ENCODE results near the gene RAB24.

Gene RAB24

DNA sequence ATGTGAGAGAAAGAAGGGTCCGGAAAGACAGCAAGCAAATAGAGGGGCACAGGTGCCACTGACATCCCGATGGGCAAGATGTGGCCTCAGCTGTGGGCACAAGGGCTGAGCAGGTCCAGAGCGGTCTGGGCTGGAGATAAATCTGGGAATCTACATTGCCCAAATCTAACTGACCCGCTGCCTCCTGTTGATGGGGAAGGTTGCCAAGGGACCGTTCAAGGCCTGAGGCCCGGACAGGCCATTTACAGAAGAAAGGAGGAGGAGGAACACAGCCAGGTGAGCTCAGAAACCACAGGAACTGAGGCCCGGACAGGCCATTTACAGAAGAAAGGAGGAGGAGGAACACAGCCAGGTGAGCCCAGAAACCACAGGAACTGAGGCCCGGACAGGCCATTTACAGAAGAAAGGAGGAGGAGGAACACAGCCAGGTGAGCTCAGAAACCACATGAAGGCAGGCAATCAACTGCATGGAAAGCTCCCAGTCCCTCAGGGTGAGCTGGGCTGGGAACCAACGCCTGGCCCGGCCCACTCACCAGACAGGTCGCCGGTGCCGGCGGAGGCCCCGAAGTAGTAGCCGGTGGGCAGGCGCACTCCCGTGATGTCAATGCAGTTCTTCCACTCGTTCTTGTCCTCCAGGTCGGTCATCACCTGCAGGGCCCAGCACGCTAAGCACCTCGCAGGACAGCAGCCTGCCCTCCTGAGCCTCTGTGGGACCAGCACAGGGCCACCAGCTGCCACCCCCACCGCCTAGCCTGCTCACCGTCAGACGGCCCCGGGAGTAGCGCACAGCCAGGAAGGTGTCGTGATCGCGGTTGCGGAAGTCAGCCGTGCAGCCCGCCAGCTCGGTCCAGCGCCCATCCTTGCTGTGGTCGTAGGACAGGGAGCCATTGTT lies 33.3 kb upstream of the RAB24 start:
- TF ChIP-seq, protein P1, sequence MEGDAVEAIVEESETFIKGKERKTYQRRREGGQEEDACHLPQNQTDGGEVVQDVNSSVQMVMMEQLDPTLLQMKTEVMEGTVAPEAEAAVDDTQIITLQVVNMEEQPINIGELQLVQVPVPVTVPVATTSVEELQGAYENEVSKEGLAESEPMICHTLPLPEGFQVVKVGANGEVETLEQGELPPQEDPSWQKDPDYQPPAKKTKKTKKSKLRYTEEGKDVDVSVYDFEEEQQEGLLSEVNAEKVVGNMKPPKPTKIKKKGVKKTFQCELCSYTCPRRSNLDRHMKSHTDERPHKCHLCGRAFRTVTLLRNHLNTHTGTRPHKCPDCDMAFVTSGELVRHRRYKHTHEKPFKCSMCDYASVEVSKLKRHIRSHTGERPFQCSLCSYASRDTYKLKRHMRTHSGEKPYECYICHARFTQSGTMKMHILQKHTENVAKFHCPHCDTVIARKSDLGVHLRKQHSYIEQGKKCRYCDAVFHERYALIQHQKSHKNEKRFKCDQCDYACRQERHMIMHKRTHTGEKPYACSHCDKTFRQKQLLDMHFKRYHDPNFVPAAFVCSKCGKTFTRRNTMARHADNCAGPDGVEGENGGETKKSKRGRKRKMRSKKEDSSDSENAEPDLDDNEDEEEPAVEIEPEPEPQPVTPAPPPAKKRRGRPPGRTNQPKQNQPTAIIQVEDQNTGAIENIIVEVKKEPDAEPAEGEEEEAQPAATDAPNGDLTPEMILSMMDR (IDR thresholded peaks at IDR 0.05; ENCODE audit: control insufficient read depth, insufficient read depth, low read depth, low read length, missing control alignments) = no peak
- no peak overlapping the region for H3K4me3 ChIP-seq (ENCODE audit: control insufficient read depth, low read depth, low read length)
- no peak for DNase-seq (ENCODE audit: low read depth)

DNA sequence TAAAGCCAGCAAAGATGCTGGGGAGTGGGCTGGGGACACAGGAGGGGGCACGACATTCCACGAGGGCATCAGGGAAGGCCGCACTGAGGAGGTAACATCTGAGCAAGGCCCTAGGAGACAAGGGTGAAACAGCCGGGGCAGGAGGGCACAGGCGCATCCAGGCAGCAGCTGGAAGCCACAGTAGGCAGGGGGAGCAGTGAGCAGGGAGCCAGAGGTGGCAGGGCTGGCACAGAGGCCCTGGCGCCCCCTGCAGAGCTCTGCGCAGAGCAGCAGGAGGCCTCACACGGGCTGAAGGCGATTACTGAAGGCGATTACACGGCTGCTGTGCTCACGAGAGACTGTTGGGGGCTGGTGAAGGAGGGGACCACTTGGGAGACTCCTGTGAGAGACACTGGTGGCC lies 32.6 kb upstream of the RAB24 start:
- H3K4me3 ChIP-seq (ENCODE audit: control insufficient read depth, low read depth, low read length) = no peak overlapping the region
- DNase-seq (ENCODE audit: low read depth) = no peak
- TF ChIP-seq, protein P1 (IDR thresholded peaks at IDR 0.05; ENCODE audit: control insufficient read depth, insufficient read depth, low read depth, low read length, missing control alignments) = peak; percentile 28

DNA sequence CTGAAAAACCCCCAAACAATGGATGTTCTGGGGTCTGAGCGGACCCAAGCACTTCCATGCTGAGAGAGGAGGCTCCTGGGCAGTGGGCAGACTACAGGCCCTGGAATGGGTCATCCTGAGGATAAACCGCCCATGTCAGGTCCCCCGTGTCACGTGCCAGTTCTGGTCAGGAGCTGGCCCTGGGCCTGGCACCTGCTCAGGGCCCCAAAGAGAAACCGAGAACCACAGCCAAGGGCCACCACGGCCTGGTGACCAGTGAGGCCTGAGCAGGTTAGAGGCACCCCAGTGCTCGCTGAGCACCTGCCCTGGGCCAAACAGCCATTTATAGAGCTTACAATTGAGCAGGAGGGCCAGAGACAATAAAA lies 32.2 kb upstream of the RAB24 start:
- TF ChIP-seq, protein P1 (IDR thresholded peaks at IDR 0.05; ENCODE audit: control insufficient read depth, insufficient read depth, low read depth, low read length, missing control alignments) = no peak
- H3K4me3 ChIP-seq (ENCODE audit: control insufficient read depth, low read depth, low read length) = no peak overlapping the region
- no peak for DNase-seq (ENCODE audit: low read depth)

DNA sequence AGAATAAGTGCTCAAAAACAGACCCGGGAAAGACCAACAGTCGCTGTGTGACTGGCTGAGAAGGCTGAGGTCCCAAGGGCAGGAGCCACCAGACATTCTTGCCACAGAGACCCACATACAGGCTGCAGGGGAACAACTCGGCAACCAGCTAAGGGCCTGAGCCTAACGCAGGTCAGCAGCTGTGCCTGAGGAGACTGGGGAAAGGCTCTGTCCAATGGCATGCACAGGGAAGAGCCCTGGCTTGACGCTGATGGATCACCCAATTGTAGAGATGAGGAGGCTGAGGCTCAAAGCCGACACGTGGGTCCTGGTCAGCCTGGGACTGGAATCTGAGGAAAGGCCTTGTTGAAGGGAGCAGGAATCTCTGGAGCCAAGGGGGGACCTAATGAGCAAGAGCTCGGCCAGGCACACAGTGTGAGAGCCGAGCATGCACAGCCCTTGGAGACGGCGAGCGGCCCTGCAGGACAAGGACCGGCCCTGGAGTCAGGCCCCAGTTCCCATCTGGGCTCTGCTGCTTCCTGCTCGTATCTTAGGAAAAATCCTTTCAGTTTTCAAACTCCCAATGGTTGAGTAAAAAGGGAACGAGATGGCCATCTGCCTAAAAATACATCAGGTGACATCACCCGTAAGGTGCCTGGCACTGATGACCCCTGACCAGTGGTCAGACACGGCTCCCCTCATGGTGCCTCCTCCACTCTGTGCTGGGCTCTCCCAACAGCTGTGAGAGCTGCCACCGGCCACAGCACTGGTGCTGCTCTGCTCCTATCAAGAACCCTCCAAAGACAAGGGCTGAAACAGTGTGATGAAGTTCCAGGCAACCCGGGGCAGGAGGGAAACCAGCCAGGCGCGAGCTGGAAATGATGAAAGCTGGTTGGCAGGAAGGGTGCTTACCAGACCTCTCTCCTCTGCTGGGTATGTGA lies 31.5 kb upstream of the RAB24 start:
- TF ChIP-seq, protein P1 (IDR thresholded peaks at IDR 0.05; ENCODE audit: control insufficient read depth, insufficient read depth, low read depth, low read length, missing control alignments) = no peak
- DNase-seq (ENCODE audit: low read depth) = no peak
- H3K4me3 ChIP-seq (ENCODE audit: control insufficient read depth, low read depth, low read length) = no peak overlapping the region

DNA sequence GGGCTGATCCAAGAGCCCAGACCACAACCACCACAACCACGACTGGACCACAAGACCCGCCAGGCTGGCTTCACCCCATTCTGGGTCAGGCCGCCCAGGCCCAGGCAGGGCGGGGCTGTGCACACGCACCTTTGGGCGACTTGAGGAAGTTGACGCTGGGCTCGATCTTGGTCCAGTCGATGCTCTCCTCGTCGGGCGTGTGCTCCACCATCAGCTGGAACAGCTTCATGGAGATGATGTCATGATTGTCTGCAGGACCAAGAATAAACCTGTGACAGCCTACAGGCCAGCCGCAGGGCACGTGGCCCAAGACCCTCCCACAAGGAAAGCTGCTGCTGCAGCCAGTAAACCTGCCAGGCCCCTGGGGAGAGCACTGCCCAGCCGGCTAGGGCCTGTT lies 30.6 kb upstream of the RAB24 start:
- no peak overlapping the region for H3K4me3 ChIP-seq (ENCODE audit: control insufficient read depth, low read depth, low read length)
- no peak for DNase-seq (ENCODE audit: low read depth)
- TF ChIP-seq, protein P1 (IDR thresholded peaks at IDR 0.05; ENCODE audit: control insufficient read depth, insufficient read depth, low read depth, low read length, missing control alignments) = no peak

DNA sequence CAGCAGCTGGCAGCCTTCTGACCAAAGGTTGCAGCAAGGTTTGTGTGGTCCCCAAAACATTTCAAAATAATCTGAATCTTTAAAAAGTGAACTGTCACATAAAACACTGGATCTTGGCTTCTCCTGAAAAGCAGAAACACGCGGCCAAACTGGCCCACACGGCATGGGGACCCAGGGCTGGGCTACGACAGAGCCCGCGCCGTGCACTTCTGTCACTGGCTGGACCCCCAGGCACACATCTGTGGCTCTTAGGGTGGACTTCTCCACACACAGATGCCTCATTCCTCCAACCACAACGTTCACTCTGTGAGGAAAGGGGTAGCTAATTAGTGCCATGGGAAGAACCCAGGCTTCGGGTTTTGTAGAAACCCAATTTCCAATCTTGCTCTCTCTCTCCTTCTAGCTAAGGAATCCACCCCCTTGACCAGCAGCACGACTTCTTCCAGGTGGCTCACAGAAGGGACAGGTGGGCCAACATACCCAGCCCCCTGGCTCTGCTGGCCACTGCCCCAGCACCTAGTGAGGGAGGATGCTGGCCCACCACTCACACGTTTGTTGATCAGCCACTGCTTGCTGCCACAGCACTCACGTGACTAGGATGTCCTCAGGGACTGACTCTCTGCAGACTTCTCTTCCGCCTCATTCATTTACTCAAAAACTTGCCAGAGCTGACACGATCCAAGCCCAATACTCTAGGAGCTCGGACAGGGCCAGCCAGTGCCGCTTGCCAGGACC lies 30.1 kb upstream of the RAB24 start:
- H3K4me3 ChIP-seq (ENCODE audit: control insufficient read depth, low read depth, low read length) = no peak overlapping the region
- TF ChIP-seq, protein P1 (IDR thresholded peaks at IDR 0.05; ENCODE audit: control insufficient read depth, insufficient read depth, low read depth, low read length, missing control alignments) = no peak
- no peak for DNase-seq (ENCODE audit: low read depth)
